IMR-90 (cell line): ENCODE measurements around the gene CACNB3. TPM values are rescaled to one million over a fixed set of nuclear protein-coding genes. Genes with fewer than 3 reads are reported as not detected.

Experiments used
- ATAC-seq: fragments of 200-7000 bp; cut with Tn5 transposase; 2 replicates; pipeline ENCODE4 v1.9.1; 2020; ENCODE audit warnings: low read depth, mild to moderate bottlenecking, moderate library complexity
- BruUV-seq: library from RNA; stranded (reverse); fragments of 400-500 nt; replicated peaks from 2 replicates; lab custom pipeline; 2021; lab: Mats Ljungman, UMichigan
- CTCF ChIA-PET: fragments of 300-600 bp; formaldehyde crosslinking; extraction: SDS; loops from one replicate; lab custom pipeline; 2021; ENCODE audit warnings: antibody characterized with exemption; lab: Yijun Ruan, JAX
- POLR2A ChIA-PET: fragments of 300-600 bp; sonication (Branson Sonifier 250); formaldehyde crosslinking; loops from one replicate; lab custom pipeline; 2022; ENCODE audit warnings: antibody characterized with exemption; ENCODE audit not compliant: unreplicated experiment; lab: Charles Lee
- DNase-seq: peaks from one replicate; pipeline ENCODE4 v3.0.0; 2013
- H2AFZ ChIP-seq: replicated peaks from 2 replicates; pipeline ENCODE3; 2013; ENCODE audit warnings: low read length, mild to moderate bottlenecking; ENCODE audit not compliant: poor library complexity
- H2AK5ac ChIP-seq: 2 replicates; pipeline ENCODE4 v1.6.1; 2013; ENCODE audit warnings: low read depth, low read length, inconsistent platforms
- H2AK9ac ChIP-seq: replicated peaks from 2 replicates; pipeline ENCODE3; 2013; ENCODE audit warnings: mild to moderate bottlenecking, low read depth, low read length, moderate library complexity; ENCODE audit not compliant: poor library complexity
- H2BK120ac ChIP-seq: 2 replicates; pipeline ENCODE4 v1.6.1; 2013; ENCODE audit warnings: low read depth, low read length, inconsistent platforms
- H2BK15ac ChIP-seq: 3 replicates; pipeline ENCODE4 v1.6.1; 2013; ENCODE audit warnings: low read depth, low read length, inconsistent platforms
- H2BK20ac ChIP-seq: 2 replicates; pipeline ENCODE4 v1.6.1; 2013; ENCODE audit warnings: low read depth, mild to moderate bottlenecking, inconsistent platforms, low read length, moderate library complexity
- H2BK5ac ChIP-seq: 2 replicates; pipeline ENCODE4 v1.6.1; 2013; ENCODE audit warnings: mild to moderate bottlenecking, low read depth, low read length, inconsistent platforms; ENCODE audit not compliant: poor library complexity, severe bottlenecking
- H3K14ac ChIP-seq: replicated peaks from 2 replicates; pipeline ENCODE4 v1.6.1; 2013; ENCODE audit warnings: low read depth, low read length, inconsistent platforms
- H3K18ac ChIP-seq: 2 replicates; pipeline ENCODE4 v1.6.1; 2013; ENCODE audit warnings: low read depth, low read length, control low read depth
- H3K23ac ChIP-seq: 2 replicates; pipeline ENCODE4 v1.6.1; 2013; ENCODE audit warnings: low read depth, low read length, inconsistent platforms
- H3K27ac ChIP-seq: 2 replicates; pipeline ENCODE4 v1.5.1; 2013; ENCODE audit warnings: mild to moderate bottlenecking, control low read depth, low read length; ENCODE audit not compliant: insufficient read depth
- H3K27me3 ChIP-seq: 2 replicates; pipeline ENCODE4 v1.6.1; 2013; ENCODE audit warnings: low read length; ENCODE audit not compliant: control insufficient read depth, insufficient read depth
- H3K36me3 ChIP-seq: 2 replicates; pipeline ENCODE4 v1.6.1; 2013; ENCODE audit warnings: low read length, mixed read lengths; ENCODE audit not compliant: control insufficient read depth, insufficient read depth
- H3K4ac ChIP-seq: 2 replicates; pipeline ENCODE4 v1.6.1; 2013; ENCODE audit warnings: low read depth, low read length, inconsistent platforms
- H3K4me1 ChIP-seq: 2 replicates; pipeline ENCODE4 v1.6.1; 2013; ENCODE audit warnings: low read length, mixed read lengths; ENCODE audit not compliant: control insufficient read depth, insufficient read depth
- H3K4me2 ChIP-seq: 2 replicates; pipeline ENCODE4 v1.6.1; 2013; ENCODE audit warnings: low read depth, mild to moderate bottlenecking, control low read depth, low read length, moderate library complexity
- H3K4me3 ChIP-seq: 2 replicates; pipeline ENCODE4 v1.5.1; 2013; ENCODE audit warnings: low read depth, mild to moderate bottlenecking, control low read depth, low read length, moderate library complexity; ENCODE audit not compliant: insufficient read depth
- H3K56ac ChIP-seq: 2 replicates; pipeline ENCODE4 v1.6.1; 2013; ENCODE audit warnings: low read length, inconsistent platforms; ENCODE audit not compliant: insufficient read depth; ENCODE audit errors: extremely low read depth
- H3K79me1 ChIP-seq, 2 experiments: 2 replicates each; pipeline ENCODE4 v1.6.1; 2013; ENCODE audit warnings: low read length in 2 of 2, inconsistent platforms in 1 of 2, low read depth in 1 of 2
- H3K9ac ChIP-seq: 2 replicates; pipeline ENCODE4 v1.6.1; 2013; ENCODE audit warnings: low read depth, low read length, control low read depth
- H3K9me1 ChIP-seq: 2 replicates; pipeline ENCODE4 v1.6.1; 2013; ENCODE audit warnings: low read length, inconsistent platforms; ENCODE audit not compliant: insufficient read depth
- H3K9me3 ChIP-seq: 2 replicates; pipeline ENCODE4 v1.6.1; 2013; ENCODE audit warnings: low read length; ENCODE audit not compliant: control insufficient read depth, insufficient read depth
- H4K20me1 ChIP-seq: 2 replicates; pipeline ENCODE4 v1.6.1; 2013; ENCODE audit warnings: low read length, inconsistent platforms; ENCODE audit not compliant: insufficient read depth
- H4K5ac ChIP-seq: 2 replicates; pipeline ENCODE4 v1.6.1; 2013; ENCODE audit warnings: mild to moderate bottlenecking, low read depth, low read length, control low read depth
- H4K8ac ChIP-seq, 2 experiments: 2 replicates each; pipeline ENCODE4 v1.6.1; 2013; ENCODE audit warnings: low read depth in 2 of 2, low read length in 2 of 2, control low read depth in 1 of 2, inconsistent platforms in 1 of 2
- H4K91ac ChIP-seq: 2 replicates; pipeline ENCODE4 v1.6.1; 2013; ENCODE audit warnings: low read depth, low read length, inconsistent platforms; ENCODE audit not compliant: insufficient read depth
- BHLHE40 ChIP-seq: fragments of 150-350 bp; IDR thresholded peaks from 2 replicates; pipeline ENCODE4 v1.6.1; 2016; ENCODE audit warnings: mild to moderate bottlenecking, low read depth, low read length
- CEBPB ChIP-seq: IDR thresholded peaks from 2 replicates; pipeline ENCODE4 v1.6.1; 2012; ENCODE audit warnings: low read depth, low read length, improper control_type of control experiment
- CHD1 ChIP-seq: IDR thresholded peaks from 2 replicates; pipeline ENCODE4 v1.6.1; 2012; ENCODE audit warnings: low read depth, low read length, improper control_type of control experiment
- MAZ ChIP-seq: IDR thresholded peaks from 2 replicates; pipeline ENCODE4 v1.6.1; 2012; ENCODE audit warnings: low read depth, mild to moderate bottlenecking, low read length, improper control_type of control experiment, moderate library complexity, borderline replicate concordance
- MXI1 ChIP-seq: IDR thresholded peaks from 2 replicates; pipeline ENCODE4 v1.6.1; 2012; ENCODE audit warnings: low read depth, mild to moderate bottlenecking, low read length, moderate library complexity, borderline replicate concordance
- NFE2L2 ChIP-seq: fragments of 150-350 bp; IDR thresholded peaks from 2 replicates; pipeline ENCODE4 v1.6.1; 2016; ENCODE audit warnings: low read depth, mild to moderate bottlenecking, low read length
- RCOR1 ChIP-seq: IDR thresholded peaks from 2 replicates; pipeline ENCODE4 v1.6.1; 2012; ENCODE audit warnings: mild to moderate bottlenecking, low read length, improper control_type of control experiment; ENCODE audit not compliant: insufficient replicate concordance
- RFX5 ChIP-seq: IDR thresholded peaks from 2 replicates; pipeline ENCODE4 v1.8.0; 2012; ENCODE audit warnings: low read depth, mild to moderate bottlenecking, low read length, moderate library complexity
- SMC3 ChIP-seq: fragments of 150-350 bp; IDR thresholded peaks from 2 replicates; pipeline ENCODE4 v1.6.1; 2016; ENCODE audit warnings: low read depth, mild to moderate bottlenecking, antibody characterized with exemption, low read length, moderate library complexity
- WGBS, 2 experiments: methylation state at CpG; one replicate each; pipeline versions ENCODE4 v1.1.5 to v1.1.7; 2013; ENCODE audit warnings: missing lambda C conversion rate in 2 of 2; ENCODE audit not compliant: insufficient read length in 1 of 2; ENCODE audit errors: extremely low coverage in 2 of 2; 5-methylcytosine and 5-hydroxymethylcytosine counted together
- dilution Hi-C: fragments of 300-500 bp; cut with HindIII; formaldehyde crosslinking; loops from one replicate; pipeline ENCODE4 v1.14.3; 2018; ENCODE audit warnings: low sequenced_read_pairs; ENCODE audit not compliant: unreplicated experiment
- in situ Hi-C: fragments of 300-500 bp; cut with MboI; formaldehyde crosslinking; loops from 3 replicates; pipeline ENCODE4 v1.14.3; 2019; ENCODE audit warnings: low sequenced_read_pairs, inconsistent platforms, mixed read lengths
- intact Hi-C: fragments of 100-400 bp; cut with micrococcal nuclease; formaldehyde crosslinking; loops from 2 replicates; pipeline ENCODE4 v1.10.0; 2022
- polyA plus RNA-seq, 3 experiments: library from polyadenylated mRNA; depleted of rRNA; stranded (reverse); fragments of >200 nt; gene quantifications; 2 replicates each; pipeline ENCODE4 v1.2.3, GENCODE V29; 2012; ENCODE audit warnings: low replicate concordance in 1 of 3
- total RNA-seq: library from RNA; depleted of rRNA; stranded (reverse); fragments of >200 nt; gene quantifications from 2 replicates; pipeline ENCODE4 v1.2.3, GENCODE V29; 2012
- TF ChIP-seq, protein P1 (sequence below): fragments of 150-350 bp; IDR thresholded peaks from 2 replicates; pipeline ENCODE4 v1.6.1; 2017; ENCODE audit warnings: mild to moderate bottlenecking, antibody characterized with exemption, low read length, low read depth
- TF ChIP-seq, protein P2 (sequence below): fragments of 150-350 bp; IDR thresholded peaks from 2 replicates; pipeline ENCODE4 v1.6.1; 2016; ENCODE audit warnings: low read depth, mild to moderate bottlenecking, low read length, moderate library complexity, borderline replicate concordance
- TF ChIP-seq, protein P3 (sequence below): conservative IDR thresholded peaks from 2 replicates; pipeline ENCODE4 v1.5.1; 2012; ENCODE audit warnings: mild to moderate bottlenecking, low read depth, low read length, improper control_type of control experiment

The CACNB3 gene
- total and polyA plus RNA-seq, 2 of the 4 experiments (the other 2 are of a cell fraction), result 18.1 to 45.1 TPM

DNA sequence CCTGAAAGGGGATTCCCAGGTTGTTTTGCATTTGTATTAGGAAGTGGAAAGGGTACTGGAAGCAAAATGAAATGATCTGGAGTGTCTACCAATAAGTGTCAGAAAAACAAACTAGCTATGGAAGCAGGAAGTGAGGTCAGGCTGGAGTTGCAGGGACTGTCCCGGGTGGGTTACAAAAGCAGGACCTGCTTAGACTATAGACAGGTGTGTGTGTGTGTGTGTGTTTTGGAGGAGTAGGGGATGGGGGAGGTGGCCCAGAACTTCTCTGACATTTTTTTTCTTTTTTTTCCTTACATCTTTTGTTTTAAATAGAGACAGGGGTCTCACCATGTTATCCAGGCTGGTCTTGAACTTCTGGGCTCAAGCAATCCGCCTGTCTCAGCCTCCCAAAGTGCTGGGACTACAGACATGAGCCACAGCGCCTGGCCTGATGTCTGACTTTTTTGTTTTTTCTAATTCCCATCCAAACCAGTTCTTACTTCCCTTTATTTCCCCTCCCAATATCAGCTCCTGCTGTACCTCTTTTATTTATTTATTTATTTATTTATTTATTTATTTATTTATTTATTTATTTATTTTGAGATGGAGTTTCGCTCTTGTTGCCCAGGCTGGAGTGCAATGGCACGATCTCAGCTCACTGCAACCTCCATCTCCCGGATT lies 47.9 kb downstream of the CACNB3 start (continued):
- TF ChIP-seq SMC3, result no peak
- no peak for TF ChIP-seq BHLHE40

DNA sequence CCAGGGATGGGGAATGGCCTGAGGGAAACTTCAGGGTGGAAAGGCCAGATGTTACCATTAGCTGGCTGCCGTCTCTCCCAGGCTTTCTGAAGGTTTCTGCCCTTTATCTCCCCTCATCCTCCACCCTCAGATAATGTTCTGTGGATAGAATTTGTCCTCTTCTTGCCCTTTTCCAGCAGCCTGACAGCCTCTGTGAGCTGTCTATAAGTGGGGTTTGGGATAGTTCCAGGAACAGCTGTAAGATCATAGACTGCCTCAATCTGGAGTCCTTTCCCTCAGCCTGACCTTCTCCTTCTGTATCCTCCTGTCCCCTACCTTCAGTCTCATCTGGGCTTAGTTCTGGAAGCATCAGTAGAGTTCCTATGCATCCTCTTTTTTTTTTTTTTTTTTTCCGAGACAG lies 50.2 kb downstream of the CACNB3 start:
- no CpG with 5 or more reads among the region's 2 CpGs for WGBS, 2 experiments
- no peak overlapping the region for H3K4me2 ChIP-seq
- no peaks in the 10 kb centered on the region for H3K9me3 ChIP-seq
- dilution Hi-C loops (no loop called here), in situ Hi-C loops (no loop called here), intact Hi-C loops (no loop called here)
- no peak overlapping the region for H4K91ac ChIP-seq
- ChIA-PET POLR2A (no interaction called here), CTCF (interaction anchor here (0.9 to 1.6 kb wide), 2 partner anchors 15 to 23 kb away, joined by 3 read pairs; no protein-coding TSS in a partner anchor)
- no peak overlapping the region for H3K9ac ChIP-seq
- H3K4me3 ChIP-seq, result no peak overlapping the region
- no peak overlapping the region for H3K27ac ChIP-seq
- H3K18ac ChIP-seq, result no peak overlapping the region
- H4K20me1 ChIP-seq, result no peaks in the 10 kb centered on the region
- no peak overlapping the region for H3K23ac ChIP-seq
- no peak overlapping the region for H3K56ac ChIP-seq
- H2BK120ac ChIP-seq, result no peak overlapping the region
- H3K4ac ChIP-seq, result no peak overlapping the region
- no peak overlapping the region for H3K14ac ChIP-seq
- TF ChIP-seq RCOR1 (no peak), MAZ (no peak), CHD1 (no peak), CEBPB (no peak), MXI1 (no peak), NFE2L2 (no peak), RFX5 (no peak), SMC3 (no peak)
- TF ChIP-seq, protein P1, sequence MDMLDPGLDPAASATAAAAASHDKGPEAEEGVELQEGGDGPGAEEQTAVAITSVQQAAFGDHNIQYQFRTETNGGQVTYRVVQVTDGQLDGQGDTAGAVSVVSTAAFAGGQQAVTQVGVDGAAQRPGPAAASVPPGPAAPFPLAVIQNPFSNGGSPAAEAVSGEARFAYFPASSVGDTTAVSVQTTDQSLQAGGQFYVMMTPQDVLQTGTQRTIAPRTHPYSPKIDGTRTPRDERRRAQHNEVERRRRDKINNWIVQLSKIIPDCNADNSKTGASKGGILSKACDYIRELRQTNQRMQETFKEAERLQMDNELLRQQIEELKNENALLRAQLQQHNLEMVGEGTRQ, result no peak
- TF ChIP-seq, protein P2, sequence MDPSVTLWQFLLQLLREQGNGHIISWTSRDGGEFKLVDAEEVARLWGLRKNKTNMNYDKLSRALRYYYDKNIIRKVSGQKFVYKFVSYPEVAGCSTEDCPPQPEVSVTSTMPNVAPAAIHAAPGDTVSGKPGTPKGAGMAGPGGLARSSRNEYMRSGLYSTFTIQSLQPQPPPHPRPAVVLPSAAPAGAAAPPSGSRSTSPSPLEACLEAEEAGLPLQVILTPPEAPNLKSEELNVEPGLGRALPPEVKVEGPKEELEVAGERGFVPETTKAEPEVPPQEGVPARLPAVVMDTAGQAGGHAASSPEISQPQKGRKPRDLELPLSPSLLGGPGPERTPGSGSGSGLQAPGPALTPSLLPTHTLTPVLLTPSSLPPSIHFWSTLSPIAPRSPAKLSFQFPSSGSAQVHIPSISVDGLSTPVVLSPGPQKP, result no peak
- TF ChIP-seq, protein P3, sequence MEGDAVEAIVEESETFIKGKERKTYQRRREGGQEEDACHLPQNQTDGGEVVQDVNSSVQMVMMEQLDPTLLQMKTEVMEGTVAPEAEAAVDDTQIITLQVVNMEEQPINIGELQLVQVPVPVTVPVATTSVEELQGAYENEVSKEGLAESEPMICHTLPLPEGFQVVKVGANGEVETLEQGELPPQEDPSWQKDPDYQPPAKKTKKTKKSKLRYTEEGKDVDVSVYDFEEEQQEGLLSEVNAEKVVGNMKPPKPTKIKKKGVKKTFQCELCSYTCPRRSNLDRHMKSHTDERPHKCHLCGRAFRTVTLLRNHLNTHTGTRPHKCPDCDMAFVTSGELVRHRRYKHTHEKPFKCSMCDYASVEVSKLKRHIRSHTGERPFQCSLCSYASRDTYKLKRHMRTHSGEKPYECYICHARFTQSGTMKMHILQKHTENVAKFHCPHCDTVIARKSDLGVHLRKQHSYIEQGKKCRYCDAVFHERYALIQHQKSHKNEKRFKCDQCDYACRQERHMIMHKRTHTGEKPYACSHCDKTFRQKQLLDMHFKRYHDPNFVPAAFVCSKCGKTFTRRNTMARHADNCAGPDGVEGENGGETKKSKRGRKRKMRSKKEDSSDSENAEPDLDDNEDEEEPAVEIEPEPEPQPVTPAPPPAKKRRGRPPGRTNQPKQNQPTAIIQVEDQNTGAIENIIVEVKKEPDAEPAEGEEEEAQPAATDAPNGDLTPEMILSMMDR, result no peak
- H4K5ac ChIP-seq, result no peak overlapping the region
- no peaks in the 10 kb centered on the region for H3K79me1 ChIP-seq
- no TSS peak for BruUV-seq
- H2BK20ac ChIP-seq, result no peak overlapping the region
- H3K27me3 ChIP-seq, result peaks cover 29% of the 10 kb centered on the region
- H3K4me1 ChIP-seq, result no peaks in the 10 kb centered on the region
- H2AK9ac ChIP-seq, result no peak overlapping the region
- no peaks in the 10 kb centered on the region for H3K36me3 ChIP-seq
- ATAC-seq (no peak), DNase-seq (no peak)
- no peak overlapping the region for H4K8ac ChIP-seq
- no peak overlapping the region for H2BK5ac ChIP-seq
- no peak overlapping the region for H2AFZ ChIP-seq
- H2BK15ac ChIP-seq, result no peak overlapping the region
- no peak overlapping the region for H2AK5ac ChIP-seq
- no peaks in the 10 kb centered on the region for H3K9me1 ChIP-seq
